Stimulated activated CD4-positive, alpha-beta T cell treated with anti-CD3 and anti-CD28 coated beads, Interleukin-15, amount 100 ng/mL, for 24 hours (primary cell): ENCODE measurements around the gene CFAP141.

Source experiments
- DNase-seq: peaks from one replicate; pipeline ENCODE4 v3.0.0-alpha.2; 2020

CFAP141 gene

DNA sequence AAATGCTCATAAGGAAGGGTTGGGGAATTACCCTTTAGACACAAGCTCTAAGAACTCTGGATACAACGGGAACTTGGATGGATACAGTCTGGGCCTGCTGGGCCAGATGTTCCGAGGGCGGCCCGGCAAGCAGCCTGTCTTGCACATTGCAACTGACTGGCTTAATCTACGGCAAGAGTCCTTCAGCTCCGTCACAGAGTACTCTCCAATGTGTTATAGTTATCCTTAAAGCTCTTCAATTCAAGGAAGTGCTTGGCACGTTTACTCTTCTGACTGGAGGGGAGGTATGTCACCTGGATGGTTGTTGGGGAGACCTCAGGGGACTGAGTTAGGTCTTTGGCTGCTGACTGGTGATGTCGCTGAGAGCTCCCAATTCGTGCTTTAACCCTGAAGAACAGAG, 1.1 kb upstream of the CFAP141 start:
- no peak for DNase-seq

DNA sequence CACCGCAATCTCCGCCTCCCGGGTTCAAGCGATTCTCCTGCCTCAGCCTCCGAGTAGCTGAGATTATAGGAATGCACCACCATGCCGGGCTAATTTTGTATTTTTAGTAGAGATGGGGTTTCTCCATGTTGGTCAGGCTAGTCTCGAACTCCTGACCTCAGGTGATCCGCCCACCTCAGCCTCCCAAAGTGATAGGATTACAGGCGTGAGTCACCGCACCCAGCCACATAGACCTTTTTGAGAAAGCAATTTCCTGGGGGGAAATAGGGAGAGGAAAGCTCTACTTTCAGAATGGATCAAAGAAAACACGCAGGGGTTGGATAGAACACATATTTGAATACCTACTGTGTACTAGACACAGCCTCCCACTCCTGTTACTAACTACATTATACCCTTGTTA, 355 bp downstream of the CFAP141 start:
- DNase-seq = peak; percentile 55

DNA sequence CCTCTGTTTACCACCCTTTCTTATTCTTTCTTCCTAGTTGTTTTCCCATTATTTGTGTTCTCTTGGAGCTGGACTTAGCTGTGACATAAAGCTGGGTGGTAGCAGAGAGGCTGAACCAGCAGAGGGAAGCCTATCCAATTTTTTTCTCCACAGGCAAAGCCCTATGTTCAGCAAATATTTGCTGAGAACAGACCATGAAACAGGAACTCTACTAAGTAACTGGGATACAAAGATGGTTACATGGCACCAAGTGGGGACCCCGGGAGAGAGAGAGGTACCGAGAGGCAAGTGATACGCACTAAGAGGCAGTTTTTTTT, 6.6 kb downstream of the CFAP141 start:
- no peak for DNase-seq

DNA sequence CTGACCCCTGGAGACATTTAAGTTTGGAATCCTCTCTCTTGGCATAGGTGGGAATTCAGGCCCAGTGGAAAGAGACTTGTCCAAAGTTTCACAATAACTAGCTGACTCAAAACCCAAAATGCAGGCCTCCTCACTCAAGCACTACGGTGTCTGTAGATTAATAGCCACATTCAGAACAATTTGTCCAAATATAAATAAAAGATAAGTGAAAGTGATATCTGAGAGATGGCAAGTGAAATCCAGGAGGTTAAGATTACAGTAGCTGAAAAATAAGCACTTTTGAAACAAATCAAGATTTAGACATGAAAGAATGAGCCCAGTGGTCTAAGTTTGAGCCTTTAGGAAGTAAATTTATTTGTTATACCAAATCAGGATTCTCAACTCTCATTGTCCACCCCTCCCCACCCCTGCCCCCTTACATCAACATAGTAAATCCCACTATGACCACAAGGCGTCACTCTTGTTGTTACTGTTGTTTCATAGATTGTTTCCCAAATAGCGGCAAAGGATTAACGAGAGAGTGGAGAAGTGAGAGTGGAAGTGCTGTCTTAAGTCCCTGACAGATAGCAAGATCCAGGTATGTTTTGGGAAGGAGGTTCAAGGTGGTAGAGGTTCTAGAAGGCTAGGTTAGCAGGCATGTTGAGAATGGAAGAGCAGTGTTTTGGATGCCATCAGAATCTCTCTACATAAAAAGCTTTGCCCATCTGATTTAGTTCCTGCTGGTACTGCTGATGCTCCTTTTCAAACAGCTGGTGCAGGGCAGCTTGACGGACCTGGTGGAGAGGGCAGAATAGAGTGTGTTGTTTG, 7.2 kb downstream of the CFAP141 start:
- DNase-seq = peak; percentile 34

DNA sequence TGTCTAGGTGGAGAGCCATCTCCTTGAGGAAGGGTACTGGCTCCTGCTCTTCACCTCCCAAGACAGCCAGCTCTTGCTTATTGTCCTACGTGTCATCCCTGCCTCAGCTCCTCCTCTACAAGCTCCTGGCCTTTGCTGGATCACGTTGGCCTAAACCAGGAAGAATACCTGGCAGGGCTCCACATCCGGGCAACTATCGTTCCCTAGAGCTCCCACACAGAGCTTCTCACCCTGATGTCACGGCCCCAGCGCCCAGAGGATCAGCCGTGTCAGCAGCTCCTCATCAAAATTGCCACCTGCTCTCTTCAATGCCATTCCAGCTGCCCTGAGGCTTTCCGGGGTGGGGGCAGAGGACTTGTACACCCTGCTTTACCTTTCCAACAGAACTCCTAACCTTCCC, 12.3 kb downstream of the CFAP141 start:
- DNase-seq = no peak

DNA sequence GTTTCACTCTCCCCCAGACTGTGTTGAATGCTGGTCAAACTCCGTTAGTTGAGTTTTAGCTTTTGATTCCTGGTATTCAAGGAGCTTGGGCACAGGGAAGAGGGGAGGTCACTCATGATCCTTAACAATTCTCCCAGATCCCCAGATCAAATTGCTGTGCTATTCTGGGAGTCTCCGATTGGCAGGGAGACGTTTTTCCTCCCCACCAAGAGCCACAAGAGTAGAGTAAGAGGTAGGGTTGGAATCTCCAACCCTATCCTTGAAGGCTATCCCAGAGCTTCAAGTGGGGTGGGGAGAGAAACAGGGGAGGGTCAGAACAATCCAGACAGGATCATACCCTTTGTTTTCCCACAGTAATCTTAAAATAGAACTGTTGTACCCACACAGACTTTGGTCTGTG, 13.7 kb downstream of the CFAP141 start:
- no peak for DNase-seq

DNA sequence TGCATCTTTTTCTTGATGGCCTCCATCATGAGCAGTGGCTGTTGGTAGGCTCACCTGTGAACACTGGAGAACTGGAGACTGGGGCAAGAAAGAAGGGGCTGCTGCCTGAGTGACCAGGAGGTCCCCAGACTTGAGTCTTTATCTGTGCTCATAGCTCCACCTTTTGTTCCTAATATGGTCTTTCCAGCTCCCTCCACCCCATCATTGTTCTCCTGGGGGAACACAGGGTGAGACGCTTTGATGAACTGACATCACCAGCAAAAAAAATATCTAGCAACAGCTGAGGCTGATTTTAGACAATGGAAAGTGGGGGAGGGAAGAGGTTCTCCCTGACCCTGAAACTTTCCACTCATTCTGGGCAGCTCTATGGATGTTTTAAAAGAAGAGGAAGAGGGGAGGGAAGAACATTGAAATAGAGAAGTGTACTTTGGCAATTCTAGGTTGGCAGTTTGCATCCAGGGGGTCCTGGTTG, 14.1 kb downstream of the CFAP141 start, which contains the start of gene TPM3:
Gene TPM3 (minus strand): TSS at position 111 of the 472 bp plus-strand sequence. CDS start 82 bp downstream, at position 29.
- DNase-seq = no peak

DNA sequence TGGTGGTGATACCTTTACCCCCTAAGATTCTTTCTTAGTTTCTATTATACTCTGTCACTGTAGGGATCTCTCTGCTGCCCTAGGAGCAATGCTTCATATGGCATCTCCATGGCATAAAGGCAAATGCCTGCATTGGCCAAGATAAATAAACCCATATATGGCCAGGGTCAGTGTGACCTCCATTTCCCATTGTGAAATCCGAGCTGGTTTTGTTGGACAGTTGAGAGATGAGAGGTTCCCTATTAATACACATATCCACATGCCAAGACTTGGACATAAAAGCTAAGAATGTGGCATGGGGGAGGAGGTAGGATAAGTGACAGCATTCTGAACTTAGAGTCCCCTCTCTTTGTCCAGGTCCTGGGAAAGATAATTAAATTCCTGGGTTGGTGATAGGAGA, 15.6 kb downstream of the CFAP141 start:
- no peak for DNase-seq

DNA sequence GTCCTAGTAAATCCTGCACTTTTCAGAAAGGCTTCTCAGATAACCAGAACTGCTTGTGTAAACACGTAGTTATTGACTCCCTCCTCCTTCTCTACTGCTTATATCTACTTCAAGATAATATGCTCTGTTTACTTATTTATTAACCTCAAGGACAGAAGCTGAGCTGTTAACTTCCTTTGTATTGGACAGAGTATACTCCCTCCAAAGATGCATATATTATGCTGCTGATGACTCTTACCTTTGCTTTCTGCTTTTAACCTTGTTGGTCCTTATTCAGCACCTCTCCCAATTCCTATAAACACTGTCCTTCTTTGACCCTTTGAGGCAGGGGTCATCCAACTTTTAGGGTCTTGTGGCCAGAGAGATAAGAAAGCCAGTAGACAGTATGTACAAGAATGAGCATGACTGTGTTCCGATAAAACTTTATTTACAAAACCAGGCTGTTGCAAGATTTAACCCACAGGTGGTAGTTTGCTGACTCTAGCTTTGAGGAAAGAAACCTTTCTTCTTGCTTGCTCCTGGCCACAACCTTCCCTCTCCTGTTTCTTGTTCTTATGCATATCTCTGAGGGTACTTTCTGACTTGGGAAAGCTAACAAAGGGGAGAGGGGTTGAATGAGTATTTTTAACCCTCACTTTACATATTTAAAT, 19.2 kb downstream of the CFAP141 start:
- no peak for DNase-seq

DNA sequence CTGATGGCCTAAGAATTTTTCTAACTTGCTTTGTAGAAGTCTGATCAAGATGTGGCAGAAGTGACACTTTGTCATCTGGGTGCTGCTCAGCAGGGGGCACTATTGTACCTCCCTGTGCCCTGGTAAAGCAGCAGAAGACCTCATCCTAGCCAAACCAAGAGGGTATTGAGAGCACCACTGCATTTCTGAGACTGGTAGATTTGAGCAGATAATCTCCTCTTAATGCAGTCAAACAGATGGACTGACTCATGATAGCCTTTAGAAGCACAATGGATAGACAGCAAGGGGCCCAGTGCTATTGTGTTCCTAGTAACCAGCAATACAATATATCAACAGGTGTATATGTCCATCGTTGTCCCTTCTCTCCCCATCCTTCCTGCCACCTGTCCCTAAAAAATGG, 20.0 kb downstream of the CFAP141 start:
- DNase-seq = peak; percentile 81

DNA sequence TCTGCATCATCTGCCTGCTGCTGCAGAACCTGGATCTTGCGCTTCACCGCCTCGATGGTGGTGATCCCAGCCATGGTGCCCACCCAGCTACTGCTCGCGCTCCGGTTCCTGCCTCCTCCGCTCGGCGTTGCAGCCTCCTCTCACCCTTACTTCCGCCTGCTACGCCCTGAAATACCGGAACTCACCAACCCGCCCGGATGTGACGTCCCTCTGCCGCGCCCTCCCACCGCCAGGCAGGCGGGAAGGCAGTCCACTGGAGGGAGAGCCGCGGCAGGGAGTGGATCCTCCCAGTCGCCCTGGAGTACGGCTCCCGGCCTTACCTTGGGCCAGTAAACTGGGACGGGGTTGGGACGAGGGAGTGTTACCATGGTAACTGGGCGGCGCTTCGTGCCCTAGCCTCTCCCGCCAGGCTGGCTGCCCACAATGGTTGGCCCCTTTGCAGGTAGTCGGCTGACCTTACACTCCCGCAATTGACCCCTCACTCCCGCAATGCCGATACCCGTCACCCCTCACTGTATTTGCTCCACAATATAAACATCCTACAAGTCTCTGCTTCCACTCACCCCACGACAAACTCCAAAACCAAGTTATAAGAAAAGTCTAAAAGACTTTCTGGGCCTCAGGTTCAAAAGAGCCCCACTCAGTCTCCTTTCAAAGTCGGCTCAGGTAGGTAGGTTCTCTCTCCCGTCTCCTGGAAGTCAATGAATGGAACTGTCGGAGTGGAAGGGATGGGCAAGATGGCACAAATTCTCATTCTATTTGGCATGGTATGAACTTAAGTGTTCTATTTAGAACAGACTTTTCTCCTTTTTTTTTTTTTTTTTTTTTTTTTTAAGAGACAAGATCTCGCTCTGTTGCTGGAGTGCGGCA, 22.9 kb downstream of the CFAP141 start:
- DNase-seq = peak; percentile 98

DNA sequence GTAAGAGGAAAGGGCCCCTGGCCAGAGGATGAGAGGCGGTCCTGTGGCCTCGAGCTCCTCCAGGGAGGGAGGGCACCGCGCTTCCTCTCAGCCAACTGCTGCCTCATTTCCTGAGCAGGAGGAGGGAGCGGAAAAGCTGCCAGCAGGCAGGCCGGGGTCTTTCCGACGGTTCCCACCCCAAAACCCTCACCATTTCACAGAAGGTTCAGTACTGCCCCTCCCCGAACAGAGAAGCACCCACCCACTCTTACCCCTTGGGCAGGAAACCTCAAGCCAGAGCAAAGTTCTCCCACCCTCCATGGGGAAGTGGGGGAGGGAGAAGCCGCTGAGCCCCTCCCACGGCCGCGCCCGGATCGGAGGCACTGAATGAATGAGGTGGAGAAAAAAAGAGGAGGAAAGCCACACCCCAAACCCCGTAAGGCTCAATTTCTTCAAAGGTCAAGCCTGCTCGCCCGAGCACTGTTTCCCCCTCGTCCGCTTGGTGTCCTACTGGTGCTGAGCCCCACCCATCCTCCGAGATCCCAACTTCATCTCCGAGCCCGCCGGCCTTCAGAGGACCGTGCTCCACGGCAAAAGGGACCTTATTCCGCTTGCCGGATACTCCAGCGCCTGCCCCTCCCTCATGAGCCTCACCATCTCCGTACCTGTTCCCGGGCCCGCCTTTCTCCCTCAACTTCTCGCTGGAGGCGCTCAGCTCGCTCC, 23.6 kb downstream of the CFAP141 start:
- peak; percentile 91 for DNase-seq

DNA sequence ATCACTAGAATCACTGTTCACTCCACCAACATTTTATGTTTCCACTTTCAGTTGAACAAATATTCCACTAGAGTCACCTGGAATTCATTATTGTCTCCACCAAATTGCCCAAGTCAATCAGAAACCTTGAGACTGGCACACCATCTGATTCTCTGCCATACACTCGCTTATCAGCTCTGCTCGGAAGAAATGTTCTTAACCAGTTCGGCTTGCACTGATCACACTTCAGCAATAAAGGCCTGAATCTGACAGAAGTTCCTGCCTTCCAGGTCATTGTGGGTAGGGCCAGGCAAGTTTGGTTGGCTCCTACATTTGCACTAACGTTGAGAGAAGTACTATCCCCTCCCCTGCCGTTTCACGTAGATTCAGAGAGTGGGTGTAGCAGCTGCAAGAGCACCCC, 24.2 kb downstream of the CFAP141 start:
- DNase-seq = no peak

DNA sequence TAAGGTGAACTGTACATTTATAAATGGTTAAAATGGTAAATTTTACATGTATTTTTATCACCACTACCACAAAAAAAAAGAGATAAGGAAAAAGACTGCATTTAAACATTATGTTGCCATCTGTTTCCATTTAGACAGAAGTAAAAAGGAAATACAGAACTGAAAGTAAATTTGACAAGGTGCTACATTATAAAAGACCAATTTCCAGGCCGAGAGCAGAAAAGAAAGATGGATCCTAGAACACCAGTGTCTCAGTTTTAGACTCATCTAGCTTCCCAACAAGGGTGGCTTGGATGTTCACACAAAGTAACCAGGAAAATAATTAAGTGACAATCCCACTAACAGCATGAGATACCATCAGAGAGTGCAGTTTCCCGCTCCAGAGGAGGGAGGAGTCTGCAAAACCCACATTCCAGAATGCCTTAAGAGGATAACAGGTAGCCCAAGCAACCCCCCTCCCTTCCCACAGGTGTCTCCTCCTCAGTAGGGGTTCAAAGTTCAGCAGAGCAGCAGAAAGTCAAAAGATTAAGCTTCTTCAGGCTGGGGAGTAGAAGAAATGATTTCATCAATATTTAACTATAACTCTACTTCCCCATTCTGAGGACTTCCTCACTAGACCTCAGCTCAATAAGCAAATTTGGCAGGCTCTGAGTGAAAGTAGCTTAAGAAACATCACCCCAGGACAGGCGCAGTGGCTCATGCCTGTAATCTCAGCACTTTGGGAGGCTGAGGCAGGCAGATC, 26.0 kb downstream of the CFAP141 start:
- no peak for DNase-seq

DNA sequence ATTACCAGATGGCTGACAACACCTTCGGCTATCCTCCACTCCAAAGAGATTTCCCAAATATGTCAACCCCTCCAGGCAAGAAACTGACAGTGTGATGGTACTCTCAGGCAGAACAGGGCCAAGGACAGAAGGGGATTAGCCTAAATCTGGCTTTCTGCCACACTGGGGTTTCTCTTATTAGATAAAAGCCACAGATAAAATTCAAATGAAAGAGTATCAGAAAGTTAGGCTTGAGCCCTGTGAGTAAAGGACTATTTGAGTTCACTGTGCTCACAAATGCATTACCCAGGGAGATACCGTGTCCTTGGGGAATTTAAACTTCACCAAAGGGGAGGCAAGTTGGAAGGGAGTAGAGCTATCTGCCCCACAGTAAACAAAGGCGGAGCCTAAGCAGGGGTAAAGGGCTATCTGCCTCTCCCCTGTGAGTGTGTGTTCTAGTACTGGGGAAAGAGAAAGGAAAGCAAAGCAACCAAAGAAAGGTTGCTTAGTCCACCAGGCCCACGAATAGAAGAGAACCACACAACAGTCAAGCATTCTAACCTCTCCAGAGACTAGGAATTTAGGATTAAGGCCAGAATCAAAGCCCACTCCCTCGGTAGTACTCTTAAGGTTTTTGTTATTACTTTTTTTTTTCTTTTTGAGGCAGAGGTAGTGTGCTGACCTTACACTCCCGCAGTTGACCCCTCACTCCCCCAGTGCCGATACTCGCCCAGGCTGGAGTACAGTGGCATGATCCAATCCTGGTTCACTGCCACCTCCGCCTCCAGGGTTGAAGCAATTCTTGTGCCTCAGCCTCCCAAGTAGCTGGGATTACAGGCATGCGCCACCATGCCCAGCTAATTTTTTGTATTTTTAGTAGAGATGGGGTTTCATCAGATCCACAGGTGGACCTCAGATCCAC, 27.0 kb downstream of the CFAP141 start:
- DNase-seq = no peak

DNA sequence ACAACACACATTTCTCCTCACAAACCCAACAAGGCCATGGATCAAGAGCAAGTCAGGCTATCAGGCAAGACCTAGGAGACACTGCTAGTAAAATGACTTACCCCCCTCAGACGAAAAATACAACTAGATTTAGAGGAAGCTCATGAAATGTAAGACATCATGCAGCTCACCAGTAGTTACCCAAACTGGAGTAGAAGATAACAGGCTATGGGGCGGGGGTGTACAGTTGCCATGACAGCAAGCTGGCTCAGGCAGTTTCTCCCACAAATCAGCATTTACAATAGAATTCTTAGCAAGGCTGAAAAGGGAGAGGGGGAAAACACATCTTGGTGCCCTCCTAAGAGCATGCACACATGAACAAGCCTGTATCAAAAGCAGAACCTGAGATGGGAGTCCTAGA, 28.1 kb downstream of the CFAP141 start:
- peak; percentile 34 for DNase-seq

DNA sequence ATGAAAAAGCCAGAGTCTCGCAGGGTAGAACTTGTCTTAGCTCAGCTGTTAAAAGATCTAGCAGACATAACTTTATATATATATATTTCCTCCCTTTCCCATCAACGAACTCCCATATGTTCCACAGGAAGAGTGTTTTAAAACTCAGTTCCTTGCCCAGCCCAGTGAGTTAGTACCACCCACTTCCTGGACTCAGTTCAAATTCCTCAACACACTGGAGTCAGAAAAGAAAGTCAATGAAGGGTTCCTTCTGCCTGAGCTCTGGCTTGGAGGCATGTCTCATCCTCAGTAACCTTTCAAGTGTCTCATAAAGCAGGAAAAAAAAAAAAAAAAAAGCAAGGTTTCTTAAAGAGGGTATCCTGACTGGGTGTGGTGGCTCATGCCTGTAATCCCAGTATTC, 29.8 kb downstream of the CFAP141 start:
- DNase-seq = no peak

DNA sequence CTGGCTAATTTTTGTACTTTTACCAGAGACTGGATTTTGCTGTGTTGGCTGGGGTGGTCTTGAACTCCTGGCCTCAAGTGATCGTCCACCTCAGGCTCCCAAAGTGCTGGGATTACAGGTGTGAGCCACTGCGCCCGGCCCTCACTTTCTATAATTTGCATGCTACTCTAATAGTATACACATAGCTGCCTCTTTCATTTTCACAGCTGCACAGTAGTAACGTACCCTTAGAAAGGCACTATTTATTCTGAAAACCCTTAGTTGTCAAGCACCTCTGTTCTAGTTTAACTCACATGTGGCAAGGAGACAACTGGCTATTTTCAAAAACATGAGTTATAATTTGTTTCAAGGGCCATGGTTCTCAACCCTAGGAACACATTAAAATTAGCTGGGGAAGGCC, 31.5 kb downstream of the CFAP141 start:
- no peak for DNase-seq

DNA sequence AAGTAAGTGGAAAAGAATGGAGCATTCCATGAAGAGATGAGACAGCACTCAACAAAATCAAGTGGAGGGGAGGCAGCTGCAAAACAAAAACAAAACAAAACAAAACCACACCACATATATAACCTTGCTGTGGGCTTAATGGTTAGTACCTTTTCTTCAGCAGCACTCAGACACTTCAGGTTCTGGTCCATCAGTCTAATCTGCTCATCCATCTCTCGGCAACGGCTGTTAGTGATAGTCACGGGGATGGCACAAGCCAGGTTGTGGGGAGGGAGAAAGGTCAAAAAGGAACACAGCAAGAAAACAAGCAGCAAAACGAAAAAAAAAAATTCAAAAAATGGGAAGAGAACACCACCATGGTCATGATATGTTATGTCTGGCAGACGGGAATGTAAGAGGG, 34.3 kb downstream of the CFAP141 start:
- DNase-seq = no peak

DNA sequence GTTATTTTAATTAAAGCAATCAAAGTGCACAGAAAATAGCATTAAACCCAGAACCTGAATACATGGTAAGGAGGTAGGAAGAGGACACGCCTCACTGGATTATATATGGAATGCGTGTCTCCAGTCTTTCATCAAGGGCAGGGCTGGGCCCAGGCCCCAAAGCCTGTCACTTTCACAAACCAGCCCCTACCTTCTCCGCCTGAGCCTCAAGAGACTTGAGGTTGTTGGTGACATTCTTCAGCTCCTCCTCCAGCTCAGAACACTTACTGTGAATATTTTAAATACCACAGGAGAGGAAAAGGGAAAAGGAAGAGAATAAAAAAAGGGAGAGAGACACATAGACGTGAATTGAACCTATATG, 34.9 kb downstream of the CFAP141 start:
- no peak for DNase-seq

DNA sequence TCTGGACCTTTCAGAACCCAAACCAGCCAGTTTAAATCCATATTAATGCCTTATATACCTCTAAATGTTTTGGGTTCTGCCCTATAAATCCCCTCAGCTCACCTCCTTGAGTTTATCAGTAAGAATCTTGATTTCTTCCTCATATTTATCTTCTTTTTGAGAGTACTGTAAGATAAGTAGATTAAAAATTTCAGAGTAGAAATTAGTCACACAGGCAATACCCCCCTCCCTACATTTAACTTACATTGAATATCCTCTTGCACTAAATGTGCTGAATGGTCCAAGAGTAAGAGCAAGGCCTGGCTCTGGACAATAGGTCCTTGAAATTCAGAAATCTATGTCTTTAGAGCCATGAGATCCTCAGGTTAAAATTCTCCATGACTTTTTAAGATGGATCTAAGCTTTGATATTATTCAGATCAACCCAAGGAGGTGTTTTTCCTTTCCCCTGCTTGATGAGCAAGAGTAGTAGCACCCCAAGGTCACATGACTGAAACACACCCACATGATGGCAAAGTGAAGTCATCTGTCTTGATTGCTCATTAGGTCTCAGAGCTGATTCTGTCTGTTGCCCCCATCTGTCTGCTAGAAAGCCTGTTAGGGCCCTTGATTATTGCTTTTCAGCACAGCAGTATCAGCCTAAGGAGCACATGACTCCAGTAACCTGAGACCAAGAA, 35.4 kb downstream of the CFAP141 start:
- peak; percentile 69 for DNase-seq
